Neural crest cell (in vitro differentiated cells): ENCODE data around the gene ADIPOR2. TPM values are rescaled to one million over a fixed set of nuclear protein-coding genes. Genes with fewer than 3 reads are reported as not detected.

ENCODE experiments used
- DNase-seq: peaks from one replicate; pipeline ENCODE4 v3.0.0; 2021; ENCODE audit warnings: low read depth, mixed read lengths, low spot score
- H3K27ac Mint-ChIP-seq: one replicate; pipeline ENCODE4 v1.8.0; 2021; ENCODE audit warnings: mild to moderate bottlenecking, mixed read lengths; ENCODE audit not compliant: unreplicated experiment
- H3K27me3 Mint-ChIP-seq: 2 replicates; pipeline ENCODE4 v1.8.0; 2021; ENCODE audit warnings: low read depth, mild to moderate bottlenecking, mixed read lengths
- H3K36me3 Mint-ChIP-seq: 2 replicates; pipeline ENCODE4 v1.8.0; 2021; ENCODE audit warnings: low read depth, mild to moderate bottlenecking, mixed read lengths
- H3K4me1 Mint-ChIP-seq: 2 replicates; pipeline ENCODE4 v1.8.0; 2021; ENCODE audit warnings: mixed read lengths
- H3K4me3 Mint-ChIP-seq: one replicate; pipeline ENCODE4 v1.8.0; 2021; ENCODE audit warnings: mild to moderate bottlenecking, mixed read lengths
- H3K9me3 Mint-ChIP-seq: 2 replicates; pipeline ENCODE4 v1.8.0; 2021; ENCODE audit warnings: mixed read lengths
- total RNA-seq: library from RNA; stranded (reverse); gene quantifications from 2 replicates; pipeline ENCODE4 v1.2.1, GENCODE V29; 2021
- TF ChIP-seq, protein P1 (sequence below): fragments of 200-600 bp; sonication (generic); conservative IDR thresholded peaks from 2 replicates; pipeline ENCODE4 v1.5.0; 2021; ENCODE audit warnings: antibody characterized with exemption, mild to moderate bottlenecking

The ADIPOR2 gene
- total RNA-seq, 1 donor from 2014 or later, result 59.4 TPM

DNA sequence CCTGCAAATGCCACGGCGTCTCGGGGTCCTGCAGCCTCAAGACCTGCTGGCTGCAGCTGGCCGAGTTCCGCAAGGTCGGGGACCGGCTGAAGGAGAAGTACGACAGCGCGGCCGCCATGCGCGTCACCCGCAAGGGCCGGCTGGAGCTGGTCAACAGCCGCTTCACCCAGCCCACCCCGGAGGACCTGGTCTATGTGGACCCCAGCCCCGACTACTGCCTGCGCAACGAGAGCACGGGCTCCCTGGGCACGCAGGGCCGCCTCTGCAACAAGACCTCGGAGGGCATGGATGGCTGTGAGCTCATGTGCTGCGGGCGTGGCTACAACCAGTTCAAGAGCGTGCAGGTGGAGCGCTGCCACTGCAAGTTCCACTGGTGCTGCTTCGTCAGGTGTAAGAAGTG, 45.1 kb upstream of the ADIPOR2 start:
- TF ChIP-seq, protein P1, sequence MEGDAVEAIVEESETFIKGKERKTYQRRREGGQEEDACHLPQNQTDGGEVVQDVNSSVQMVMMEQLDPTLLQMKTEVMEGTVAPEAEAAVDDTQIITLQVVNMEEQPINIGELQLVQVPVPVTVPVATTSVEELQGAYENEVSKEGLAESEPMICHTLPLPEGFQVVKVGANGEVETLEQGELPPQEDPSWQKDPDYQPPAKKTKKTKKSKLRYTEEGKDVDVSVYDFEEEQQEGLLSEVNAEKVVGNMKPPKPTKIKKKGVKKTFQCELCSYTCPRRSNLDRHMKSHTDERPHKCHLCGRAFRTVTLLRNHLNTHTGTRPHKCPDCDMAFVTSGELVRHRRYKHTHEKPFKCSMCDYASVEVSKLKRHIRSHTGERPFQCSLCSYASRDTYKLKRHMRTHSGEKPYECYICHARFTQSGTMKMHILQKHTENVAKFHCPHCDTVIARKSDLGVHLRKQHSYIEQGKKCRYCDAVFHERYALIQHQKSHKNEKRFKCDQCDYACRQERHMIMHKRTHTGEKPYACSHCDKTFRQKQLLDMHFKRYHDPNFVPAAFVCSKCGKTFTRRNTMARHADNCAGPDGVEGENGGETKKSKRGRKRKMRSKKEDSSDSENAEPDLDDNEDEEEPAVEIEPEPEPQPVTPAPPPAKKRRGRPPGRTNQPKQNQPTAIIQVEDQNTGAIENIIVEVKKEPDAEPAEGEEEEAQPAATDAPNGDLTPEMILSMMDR, result no peak
- Mint-ChIP-seq H3K4me1 (peaks cover 14% of the 10 kb centered on the region), H3K27me3 (no peaks in the 10 kb centered on the region)

DNA sequence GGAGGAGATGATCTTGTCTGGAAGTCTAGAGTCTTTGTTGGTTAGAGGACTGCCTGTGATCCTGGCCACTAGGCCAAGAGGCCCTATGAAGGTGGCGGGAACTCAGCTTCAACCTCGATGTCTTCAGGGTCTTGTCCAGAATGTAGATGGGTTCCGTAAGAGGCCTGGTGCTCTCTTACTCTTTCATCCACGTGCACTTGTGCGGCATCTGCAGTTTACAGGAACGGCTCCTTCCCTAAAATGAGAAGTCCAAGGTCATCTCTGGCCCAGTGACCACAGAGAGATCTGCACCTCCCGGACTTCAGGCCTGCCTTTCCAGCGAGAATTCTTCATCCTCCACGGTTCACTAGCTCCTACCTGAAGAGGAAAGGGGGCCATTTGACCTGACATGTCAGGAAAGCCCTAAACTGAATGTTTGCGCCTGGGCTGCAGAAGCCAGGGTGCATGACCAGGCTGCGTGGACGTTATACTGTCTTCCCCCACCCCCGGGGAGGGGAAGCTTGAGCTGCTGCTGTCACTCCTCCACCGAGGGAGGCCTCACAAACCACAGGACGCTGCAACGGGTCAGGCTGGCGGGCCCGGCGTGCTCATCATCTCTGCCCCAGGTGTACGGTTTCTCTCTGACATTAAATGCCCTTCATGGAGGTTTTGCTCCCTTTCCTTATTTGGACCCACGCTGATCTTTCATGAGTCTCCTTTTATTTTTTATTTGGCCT, 44.1 kb upstream of the ADIPOR2 start:
- no peaks in the 10 kb centered on the region for H3K9me3 Mint-ChIP-seq

More for the DNA sequence above, 45.1 kb upstream of the ADIPOR2 start:
- H3K4me3 Mint-ChIP-seq, result no peak overlapping the region
- H3K9me3 Mint-ChIP-seq, result no peaks in the 10 kb centered on the region
- H3K27ac Mint-ChIP-seq, result no peak overlapping the region
- no peaks in the 10 kb centered on the region for H3K36me3 Mint-ChIP-seq
- no peak for DNase-seq

DNA sequence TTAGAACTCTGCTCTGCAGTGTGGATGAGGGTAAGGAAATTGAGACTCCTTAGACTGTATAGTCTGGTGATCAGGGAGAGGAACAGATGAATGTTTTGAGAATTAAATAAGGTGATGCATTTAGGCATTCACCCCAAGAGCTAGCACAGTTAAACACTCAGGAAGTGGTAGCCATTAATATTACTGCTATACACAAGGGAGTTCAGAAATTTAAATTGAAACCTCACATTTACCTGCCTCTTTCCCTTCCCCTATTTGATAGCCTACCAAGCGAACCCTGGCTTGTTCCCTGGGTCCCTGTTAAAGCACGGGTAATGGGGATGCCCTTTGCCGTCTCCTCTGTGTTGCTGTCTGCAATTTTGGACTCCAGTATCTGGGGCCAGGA, 43.6 kb upstream of the ADIPOR2 start:
- TF ChIP-seq, protein P1, result no peak
- no peak for DNase-seq
- H3K9me3 Mint-ChIP-seq, result no peaks in the 10 kb centered on the region
- H3K27me3 Mint-ChIP-seq, result no peaks in the 10 kb centered on the region
- no peaks in the 10 kb centered on the region for H3K36me3 Mint-ChIP-seq
- no peak overlapping the region for H3K27ac Mint-ChIP-seq
- peaks cover 14% of the 10 kb centered on the region for H3K4me1 Mint-ChIP-seq
- no peak overlapping the region for H3K4me3 Mint-ChIP-seq

More for the DNA sequence above, 44.1 kb upstream of the ADIPOR2 start:
- TF ChIP-seq, protein P1, result no peak
- Mint-ChIP-seq H3K27me3 (no peaks in the 10 kb centered on the region), H3K4me1 (peaks cover 14% of the 10 kb centered on the region), H3K4me3 (no peak overlapping the region), H3K36me3 (no peaks in the 10 kb centered on the region), H3K27ac (no peak overlapping the region)
- no peak for DNase-seq

DNA sequence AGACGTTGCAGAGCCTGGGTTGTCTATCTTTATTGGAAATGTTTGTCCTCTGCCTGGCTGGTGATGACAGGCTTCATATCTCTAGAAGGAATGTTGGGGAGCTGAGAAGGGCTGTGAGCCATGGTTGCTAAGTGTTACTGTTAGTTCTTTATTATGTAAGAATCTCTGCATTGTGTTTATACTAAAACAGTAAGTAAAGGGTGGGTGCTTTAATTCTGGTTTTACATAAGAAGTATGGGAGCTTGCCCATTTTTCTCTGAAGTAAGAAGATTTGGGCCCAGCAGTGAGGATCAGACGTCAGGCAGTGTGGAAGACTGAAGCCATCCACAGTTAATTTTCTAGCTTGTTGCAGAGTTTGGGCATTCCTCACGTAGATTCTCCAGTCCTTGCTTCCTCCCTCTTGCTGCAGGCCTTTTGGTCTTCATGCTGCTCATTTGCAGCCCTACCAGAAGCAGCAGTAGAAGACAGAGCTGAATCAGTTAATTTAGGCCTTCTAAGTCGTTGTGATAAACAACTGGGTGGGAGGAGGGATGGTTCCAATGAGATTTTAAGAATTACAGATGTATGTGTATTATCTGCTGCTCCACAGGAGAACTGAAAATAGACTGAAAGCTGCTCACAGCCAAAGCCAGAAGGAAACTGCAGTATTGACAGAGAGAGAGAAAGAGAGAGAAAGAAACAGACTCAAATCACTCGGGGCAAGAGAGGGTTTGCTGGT, 40.5 kb upstream of the ADIPOR2 start:
- no peaks in the 10 kb centered on the region for H3K27me3 Mint-ChIP-seq
- no peak overlapping the region for H3K4me3 Mint-ChIP-seq
- no peaks in the 10 kb centered on the region for H3K9me3 Mint-ChIP-seq
- no peaks in the 10 kb centered on the region for H3K4me1 Mint-ChIP-seq
- no peak overlapping the region for H3K27ac Mint-ChIP-seq
- TF ChIP-seq, protein P1, result no peak
- no peaks in the 10 kb centered on the region for H3K36me3 Mint-ChIP-seq
- DNase-seq, result no peak

DNA sequence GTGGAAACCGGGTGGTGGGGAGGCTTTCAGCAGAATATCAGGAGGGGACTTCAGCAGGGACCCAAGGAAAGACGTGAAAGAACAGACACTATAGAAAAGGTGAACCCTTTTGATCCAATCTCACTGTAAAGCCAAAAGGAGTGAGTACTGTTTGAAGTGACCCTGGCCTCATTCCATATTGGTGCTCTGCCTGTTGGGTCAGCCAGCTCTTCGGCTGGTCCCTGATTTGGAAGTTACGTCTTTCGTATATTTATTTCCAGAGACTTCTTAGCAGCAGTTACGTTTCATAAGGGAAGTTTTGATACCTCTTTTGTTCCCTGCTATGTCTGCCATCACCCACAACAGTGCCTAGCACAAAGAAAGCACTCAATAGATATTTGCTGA, 39.9 kb upstream of the ADIPOR2 start:
- no peaks in the 10 kb centered on the region for H3K36me3 Mint-ChIP-seq
- no peak overlapping the region for H3K4me3 Mint-ChIP-seq
- no peaks in the 10 kb centered on the region for H3K4me1 Mint-ChIP-seq
- no peak for DNase-seq
- H3K9me3 Mint-ChIP-seq, result no peaks in the 10 kb centered on the region
- H3K27me3 Mint-ChIP-seq, result peaks cover 2% of the 10 kb centered on the region
- H3K27ac Mint-ChIP-seq, result no peak overlapping the region
- TF ChIP-seq, protein P1, result no peak
